Measurements from ENCODE around the gene LEFTY2. TPM values are rescaled to one million over a fixed set of nuclear protein-coding genes. Genes with fewer than 3 reads are reported as not detected.

LEFTY2 gene
- total RNA-seq, 1 experiment from 2014 or later = not detected

DNA sequence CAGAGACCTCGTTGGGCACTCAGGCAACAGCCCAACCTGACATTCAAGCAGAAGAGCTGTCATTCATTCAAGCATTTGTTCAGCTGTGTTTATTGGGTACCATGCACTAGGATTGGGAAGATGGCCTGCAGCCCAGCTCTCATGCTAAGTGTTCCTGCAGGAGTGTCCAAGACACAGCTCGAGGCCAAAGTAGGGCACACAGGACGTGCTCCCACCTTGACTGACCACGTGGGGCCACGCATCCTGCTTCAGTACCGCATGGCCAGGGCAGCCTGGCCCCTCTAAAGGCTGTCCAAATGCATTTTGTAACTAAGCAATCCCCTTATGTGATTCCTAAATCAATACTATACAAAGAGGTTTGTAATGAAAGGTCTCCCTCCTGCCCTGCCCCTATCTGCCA is 26.6 kb downstream of the LEFTY2 start:
- no peaks in the 10 kb centered on the region for H4K20me1 ChIP-seq (ENCODE audit: low read length)
- intact Hi-C loops (cut with micrococcal nuclease) = no loop called here
- POLR2A ChIA-PET (ENCODE audit: unreplicated experiment) = no interaction called here

DNA sequence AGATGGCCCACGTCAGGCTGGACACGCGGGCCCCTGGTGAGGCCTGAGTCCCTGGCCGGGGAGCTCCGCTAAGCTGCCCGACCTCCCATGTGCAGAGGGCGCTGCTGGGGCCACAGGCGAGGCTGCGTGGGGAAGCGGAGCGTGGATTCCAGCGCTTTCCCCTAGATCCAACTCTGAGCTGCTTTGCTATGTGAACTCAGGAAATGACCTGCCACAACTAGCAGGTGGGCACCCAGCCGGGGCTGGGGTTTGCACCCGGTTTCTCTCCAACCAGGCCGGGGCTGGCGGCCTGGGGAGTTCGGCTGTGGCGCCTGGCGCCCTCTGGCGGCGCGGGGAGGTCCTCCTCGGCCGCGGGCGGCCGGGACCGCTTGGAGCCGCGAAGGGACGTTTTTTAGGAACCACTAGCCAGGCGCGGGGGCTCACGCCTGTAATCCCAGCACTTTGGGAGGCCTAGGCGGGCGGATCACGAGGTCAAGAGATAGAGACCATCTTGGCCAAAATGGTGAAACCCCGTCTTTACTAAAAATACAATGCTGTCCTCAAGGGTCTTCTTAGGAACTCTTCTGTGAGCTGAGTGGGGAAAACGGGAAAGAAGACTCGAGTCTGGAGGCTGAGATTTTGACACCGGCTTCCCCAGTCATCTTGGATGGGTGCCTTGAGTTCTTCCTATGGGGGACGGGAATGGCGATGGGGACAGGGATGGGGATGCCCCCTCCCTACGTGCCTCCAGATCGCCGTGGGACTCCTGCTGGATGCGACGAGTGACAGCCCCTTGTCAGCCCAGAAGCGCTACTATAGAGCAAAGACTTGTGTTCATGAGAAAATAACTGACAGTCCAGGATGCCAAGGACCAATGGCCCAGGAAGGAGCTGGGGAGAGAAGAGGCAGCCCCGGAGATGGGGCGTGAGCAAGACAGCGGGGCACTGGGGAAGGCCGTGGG is 29.6 kb downstream of the LEFTY2 start:
- ATAC-seq (no peak), DNase-seq (no peak)
- Histone ChIP-seq H3K79me2 (ENCODE audit: low read length) (no peaks in the 10 kb centered on the region), H3F3A (ENCODE audit: low read length, unreplicated experiment) (no peaks in the 10 kb centered on the region), H3K4me2 (ENCODE audit: low read length) (no peak overlapping the region), H3K4me1 (ENCODE audit: insufficient read depth, low read length) (no peaks in the 10 kb centered on the region), H3K27me3 (ENCODE audit: low read length) (no peaks in the 10 kb centered on the region), H4K20me1 (ENCODE audit: low read length) (no peaks in the 10 kb centered on the region), H3K9me2 (replicated peaks; ENCODE audit: low read length) (no peaks in the 10 kb centered on the region), H3K9ac (ENCODE audit: low read length) (no peak overlapping the region), H3K4me3 (ENCODE audit: low read length) (no peak overlapping the region), H3K9me3 (ENCODE audit: low read length) (no peaks in the 10 kb centered on the region), H2AFZ (ENCODE audit: low read length) (no peak overlapping the region), H3K36me3 (ENCODE audit: low read depth, low read length) (no peaks in the 10 kb centered on the region), H3K27ac (ENCODE audit: low read length) (no peak overlapping the region)
- POLR2A ChIA-PET (ENCODE audit: unreplicated experiment) = no interaction called here
- no TSS peak for BruUV-seq (replicated peaks)
- no peak for TF ChIP-seq EZH2 (IDR thresholded peaks at IDR 0.05; ENCODE audit: low read length, unreplicated experiment)
- TF ChIP-seq, protein P1, sequence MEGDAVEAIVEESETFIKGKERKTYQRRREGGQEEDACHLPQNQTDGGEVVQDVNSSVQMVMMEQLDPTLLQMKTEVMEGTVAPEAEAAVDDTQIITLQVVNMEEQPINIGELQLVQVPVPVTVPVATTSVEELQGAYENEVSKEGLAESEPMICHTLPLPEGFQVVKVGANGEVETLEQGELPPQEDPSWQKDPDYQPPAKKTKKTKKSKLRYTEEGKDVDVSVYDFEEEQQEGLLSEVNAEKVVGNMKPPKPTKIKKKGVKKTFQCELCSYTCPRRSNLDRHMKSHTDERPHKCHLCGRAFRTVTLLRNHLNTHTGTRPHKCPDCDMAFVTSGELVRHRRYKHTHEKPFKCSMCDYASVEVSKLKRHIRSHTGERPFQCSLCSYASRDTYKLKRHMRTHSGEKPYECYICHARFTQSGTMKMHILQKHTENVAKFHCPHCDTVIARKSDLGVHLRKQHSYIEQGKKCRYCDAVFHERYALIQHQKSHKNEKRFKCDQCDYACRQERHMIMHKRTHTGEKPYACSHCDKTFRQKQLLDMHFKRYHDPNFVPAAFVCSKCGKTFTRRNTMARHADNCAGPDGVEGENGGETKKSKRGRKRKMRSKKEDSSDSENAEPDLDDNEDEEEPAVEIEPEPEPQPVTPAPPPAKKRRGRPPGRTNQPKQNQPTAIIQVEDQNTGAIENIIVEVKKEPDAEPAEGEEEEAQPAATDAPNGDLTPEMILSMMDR (conservative IDR thresholded peaks at IDR 0.05; ENCODE audit: low read depth, low read length) = no peak; the same call in 1 of the 2 replicates
- no peak for TF ChIP-seq EZH2phosphoT487 (IDR thresholded peaks at IDR 0.05; ENCODE audit: borderline replicate concordance, low read length)
- intact Hi-C loops (cut with micrococcal nuclease) = no loop called here
- CTCF ChIA-PET = interaction anchor here (0.6 kb wide), 1 partner anchor 138 kb away, joined by 3 read pairs; no protein-coding TSS in a partner anchor

More for the DNA sequence above, 26.6 kb downstream of the LEFTY2 start:
- H3K36me3 ChIP-seq (ENCODE audit: low read depth, low read length) = peaks cover 11% of the 10 kb centered on the region; the same call in 1 of the 2 replicates
- no peaks in the 10 kb centered on the region for H3K79me2 ChIP-seq (ENCODE audit: low read length)
- BruUV-seq (replicated peaks) = no TSS peak
- H3K4me2 ChIP-seq (ENCODE audit: low read length) = no peak overlapping the region
- H3K9me2 ChIP-seq (replicated peaks; ENCODE audit: low read length) = no peaks in the 10 kb centered on the region
- no peak overlapping the region for H3K4me3 ChIP-seq (ENCODE audit: low read length)
- no peak overlapping the region for H2AFZ ChIP-seq (ENCODE audit: low read length)
- H3K27me3 ChIP-seq (ENCODE audit: low read length) = no peaks in the 10 kb centered on the region
- CTCF ChIA-PET = no interaction called here
- DNase-seq = no peak
- H3K27ac ChIP-seq (ENCODE audit: low read length) = no peak overlapping the region
- no peaks in the 10 kb centered on the region for H3F3A ChIP-seq (ENCODE audit: low read length, unreplicated experiment)
- peaks cover 1% of the 10 kb centered on the region for H3K4me1 ChIP-seq (ENCODE audit: insufficient read depth, low read length)
- H3K9ac ChIP-seq (ENCODE audit: low read length) = no peak overlapping the region
- TF ChIP-seq EZH2phosphoT487 (IDR thresholded peaks at IDR 0.05; ENCODE audit: borderline replicate concordance, low read length) (no peak), EZH2 (IDR thresholded peaks at IDR 0.05; ENCODE audit: low read length, unreplicated experiment) (no peak)
- TF ChIP-seq, protein P1 (conservative IDR thresholded peaks at IDR 0.05; ENCODE audit: low read depth, low read length) = no peak
- no peak for ATAC-seq
- H3K9me3 ChIP-seq (ENCODE audit: low read length) = no peaks in the 10 kb centered on the region

DNA sequence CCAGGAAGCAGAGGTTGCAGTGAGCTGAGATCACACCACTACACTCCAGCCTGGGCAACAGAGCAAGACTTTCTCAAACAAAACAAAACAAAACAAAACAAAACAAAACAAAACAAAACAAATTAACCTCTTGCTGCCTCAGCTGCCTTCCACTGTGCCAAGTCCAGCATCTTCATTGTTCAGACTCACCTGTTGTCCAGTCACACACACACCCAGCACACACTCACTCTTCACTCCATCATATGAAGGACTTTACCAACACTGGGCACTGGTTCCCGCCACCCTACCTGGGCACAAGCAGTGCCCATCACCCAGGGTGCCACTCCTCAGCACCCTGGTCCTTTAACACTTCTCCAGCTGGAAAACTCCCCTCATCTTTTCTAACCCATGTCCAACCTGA is 31.5 kb downstream of the LEFTY2 start:
- POLR2A ChIA-PET (ENCODE audit: unreplicated experiment) = interaction anchor here (0.5 kb wide), 1 partner anchor 11 kb away, joined by 3 read pairs; no protein-coding TSS in a partner anchor
- BruUV-seq (replicated peaks) = no TSS peak
- CTCF ChIA-PET = no interaction called here

More for the DNA sequence above, 31.5 kb downstream of the LEFTY2 start:
- Histone ChIP-seq H3K4me3 (ENCODE audit: low read length) (no peak overlapping the region), H3K9me3 (ENCODE audit: low read length) (no peaks in the 10 kb centered on the region), H2AFZ (ENCODE audit: low read length) (no peak overlapping the region), H3F3A (ENCODE audit: low read length, unreplicated experiment) (no peaks in the 10 kb centered on the region), H4K20me1 (ENCODE audit: low read length) (no peaks in the 10 kb centered on the region), H3K79me2 (ENCODE audit: low read length) (no peaks in the 10 kb centered on the region), H3K27me3 (ENCODE audit: low read length) (no peaks in the 10 kb centered on the region), H3K9me2 (replicated peaks; ENCODE audit: low read length) (no peaks in the 10 kb centered on the region), H3K36me3 (ENCODE audit: low read depth, low read length) (no peaks in the 10 kb centered on the region), H3K4me1 (ENCODE audit: insufficient read depth, low read length) (no peaks in the 10 kb centered on the region), H3K4me2 (ENCODE audit: low read length) (no peak overlapping the region), H3K9ac (ENCODE audit: low read length) (no peak overlapping the region), H3K27ac (ENCODE audit: low read length) (no peak overlapping the region)
- no peak for TF ChIP-seq EZH2phosphoT487 (IDR thresholded peaks at IDR 0.05; ENCODE audit: borderline replicate concordance, low read length)
- TF ChIP-seq, protein P1 (conservative IDR thresholded peaks at IDR 0.05; ENCODE audit: low read depth, low read length) = no peak
- no peak for TF ChIP-seq EZH2 (IDR thresholded peaks at IDR 0.05; ENCODE audit: low read length, unreplicated experiment)
- no peak for ATAC-seq
- DNase-seq = no peak
- intact Hi-C loops (cut with micrococcal nuclease) = no loop called here

All from PC-3 (cell line).